OCI-LY7 (cell line): Measurements from ENCODE around the gene ANKUB1. TPM values are rescaled to one million over a fixed set of nuclear protein-coding genes. Genes with fewer than 3 reads are reported as not detected.
A peak's percentile ranks its signal among the peaks of the same experiment; 100 is the strongest.

Experiments
- BruUV-seq: library from RNA; stranded (reverse); fragments of 400-500 nt; replicated peaks from 2 replicates; lab custom pipeline; 2021; lab: Mats Ljungman, UMichigan
- CTCF ChIA-PET: fragments of 300-600 bp; sonication (Branson Sonifier 250); formaldehyde crosslinking; loops from one replicate; lab custom pipeline; 2022; ENCODE audit warnings: antibody characterized with exemption; ENCODE audit not compliant: unreplicated experiment; lab: Charles Lee
- POLR2A ChIA-PET: fragments of 300-600 bp; sonication (Branson Sonifier 250); formaldehyde crosslinking; loops from one replicate; lab custom pipeline; 2022; ENCODE audit warnings: antibody characterized with exemption; lab: Charles Lee
- DNase-seq: peaks from one replicate; pipeline ENCODE4 v3.0.0-alpha.2; 2015; ENCODE audit warnings: low spot score
- H2AFZ ChIP-seq: fragments of 200-600 bp; sonication (generic), shearing (Covaris generic); 2 replicates; pipeline ENCODE4 v1.6.1; 2014; ENCODE audit warnings: mild to moderate bottlenecking, antibody characterized with exemption, low read length, moderate library complexity
- H3K27ac ChIP-seq: fragments of 200-600 bp; sonication (generic); 2 replicates; pipeline ENCODE4 v1.5.1; 2014; ENCODE audit warnings: mixed run types, low read depth, mild to moderate bottlenecking, moderate library complexity, low read length, inconsistent platforms; ENCODE audit not compliant: poor library complexity, severe bottlenecking
- H3K36me3 ChIP-seq: fragments of 200-600 bp; sonication (generic); 2 replicates; pipeline ENCODE4 v1.6.1; 2014; ENCODE audit warnings: mild to moderate bottlenecking, antibody characterized with exemption, low read length, moderate library complexity, mixed read lengths; ENCODE audit not compliant: insufficient read depth
- H3K4me1 ChIP-seq: fragments of 200-600 bp; sonication (generic); 2 replicates; pipeline ENCODE4 v1.5.1; 2014; ENCODE audit warnings: mild to moderate bottlenecking, low read length; ENCODE audit not compliant: insufficient read depth, poor library complexity, severe bottlenecking
- H3K4me2 ChIP-seq: fragments of 200-600 bp; sonication (generic); 2 replicates; pipeline ENCODE4 v1.6.1; 2014; ENCODE audit warnings: mild to moderate bottlenecking, low read length
- H3K4me3 ChIP-seq: fragments of 200-600 bp; sonication (generic); 2 replicates; pipeline ENCODE4 v1.5.1; 2014; ENCODE audit warnings: mild to moderate bottlenecking, low read depth, low read length; ENCODE audit not compliant: poor library complexity, severe bottlenecking
- H3K79me2 ChIP-seq: fragments of 200-600 bp; sonication (generic); 2 replicates; pipeline ENCODE4 v1.6.1; 2016; ENCODE audit warnings: low read depth, mild to moderate bottlenecking, low read length, moderate library complexity, mixed read lengths; ENCODE audit not compliant: insufficient read depth
- H3K9me2 ChIP-seq: fragments of 200-600 bp; sonication (generic); 2 replicates; pipeline ENCODE4 v1.6.1; 2016; ENCODE audit warnings: mild to moderate bottlenecking, low read length, mixed read lengths; ENCODE audit not compliant: insufficient read depth
- H3K9me3 ChIP-seq: fragments of 200-600 bp; sonication (generic); 2 replicates; pipeline ENCODE4 v1.6.1; 2014; ENCODE audit warnings: mild to moderate bottlenecking, mixed run types, low read length, mixed read lengths
- H4K20me1 ChIP-seq: fragments of 200-600 bp; sonication (generic); 2 replicates; pipeline ENCODE4 v1.6.1; 2014; ENCODE audit warnings: mild to moderate bottlenecking, antibody characterized with exemption, low read length, moderate library complexity, mixed read lengths; ENCODE audit not compliant: insufficient read depth
- CTCF ChIP-seq: fragments of 200-600 bp; sonication (generic); conservative IDR thresholded peaks from 2 replicates; pipeline ENCODE4 v1.5.1; 2014; ENCODE audit warnings: mild to moderate bottlenecking, antibody characterized with exemption, low read length, moderate library complexity, mixed read lengths
- EZH2phosphoT487 ChIP-seq: fragments of 200-600 bp; sonication (generic); IDR thresholded peaks from 2 replicates; pipeline ENCODE4 v1.6.1; 2018; ENCODE audit warnings: low read depth, borderline replicate concordance, mild to moderate bottlenecking, mixed run types, antibody characterized with exemption, low read length, moderate library complexity, mixed read lengths
- intact Hi-C: fragments of 100-400 bp; cut with micrococcal nuclease; formaldehyde crosslinking; loops from one replicate; pipeline ENCODE4 v1.10.0; 2022; ENCODE audit not compliant: unreplicated experiment
- total RNA-seq, 2 experiments: library from RNA; depleted of rRNA in 1 of 2; stranded (reverse); fragments of >200 nt in 1 of 2; shearing (Covaris generic) in 1 of 2; gene quantifications; 2 replicates each; pipeline ENCODE4 v1.2.3, GENCODE V29; 2014 to 2022

The ANKUB1 gene
- total RNA-seq, 2 experiments from 2014 or later = not detected

GRCh38 chr3:149815321-149815720, 23.0 kb upstream of the ANKUB1 start:
- Histone ChIP-seq H3K4me1 (peaks cover 30% of the 10 kb centered on the region), H3K27ac (no peak overlapping the region), H3K79me2 (peaks cover 73% of the 10 kb centered on the region), H2AFZ (no peak overlapping the region), H3K4me2 (peak overlapping the region; percentile 85), H4K20me1 (peaks cover 20% of the 10 kb centered on the region), H3K36me3 (no peaks in the 10 kb centered on the region; the same call in 1 of the 2 replicates), H3K4me3 (peak overlapping the region; percentile 87), H3K9me3 (no peaks in the 10 kb centered on the region), H3K9me2 (no peaks in the 10 kb centered on the region)
- no peak for TF ChIP-seq CTCF
- no peak for TF ChIP-seq EZH2phosphoT487
- no TSS peak for BruUV-seq
- CTCF ChIA-PET = interaction anchor here (0.9 kb wide), 1 partner anchor 10 kb away, joined by 4 read pairs; no protein-coding TSS in a partner anchor
- intact Hi-C loops = no loop called here
- peak; percentile 10 for DNase-seq
- POLR2A ChIA-PET = interaction anchor here (0.9 to 1.5 kb wide), 4 partner anchors 9 to 65 kb away, joined by 3 to 4 read pairs (median 4); no protein-coding TSS in a partner anchor

- TF ChIP-seq EZH2phosphoT487 (no peak), CTCF (no peak)
- H3K9me3 ChIP-seq = no peaks in the 10 kb centered on the region
- no peaks in the 10 kb centered on the region; the same call in 1 of the 2 replicates for H3K36me3 ChIP-seq
- H3K4me1 ChIP-seq = peaks cover 35% of the 10 kb centered on the region
- ChIA-PET CTCF (no interaction called here), POLR2A (interaction anchor here (0.6 to 1.5 kb wide), 6 partner anchors 9 to 405 kb away, joined by 3 to 5 read pairs (median 4); no protein-coding TSS in a partner anchor)
- peak overlapping the region; percentile 99; the same call in 1 of the 2 replicates for H2AFZ ChIP-seq
- no peaks in the 10 kb centered on the region for H3K9me2 ChIP-seq
- H3K27ac ChIP-seq = peak overlapping the region; percentile 77
- peak overlapping the region; percentile 87 for H3K4me3 ChIP-seq
- intact Hi-C loops = loop anchor here (2.0 to 5.0 kb wide), 5 partner anchors 159 to 1274 kb away; partner anchors contain the start of genes GYG1, MED12L, PFN2 and TSC22D2
- peak; percentile 32 for DNase-seq
- peak overlapping the region; percentile 85 for H3K4me2 ChIP-seq
- BruUV-seq = TSS peak; percentile 49
- peaks cover 56% of the 10 kb centered on the region for H3K79me2 ChIP-seq
- peaks cover 20% of the 10 kb centered on the region for H4K20me1 ChIP-seq
Measured at GRCh38 chr3:149813367-149814281, 21.3 kb upstream of the ANKUB1 start.
